Colonic mucosa (tissue), 4 donors: ENCODE data around the gene QPCT. TPM values are rescaled to one million over a fixed set of nuclear protein-coding genes. Genes with fewer than 3 reads are reported as not detected.
"Not testable (repeated sequence)": the region's sequence is repeated elsewhere in the genome, so short reads cannot be mapped to it uniquely, and the experiment has no call there.

Source experiments
- DNase-seq: peaks from one replicate; pipeline ENCODE4 v3.0.0-alpha.2; 2020
- H3K27ac ChIP-seq: fragments of 200-600 bp; one replicate; pipeline ENCODE4 v1.8.0; 2021
- H3K27me3 ChIP-seq: fragments of 200-600 bp; one replicate; pipeline ENCODE4 v1.8.0; 2021
- H3K36me3 ChIP-seq: fragments of 200-600 bp; one replicate; pipeline ENCODE4 v1.8.0; 2021
- H3K4me1 ChIP-seq: fragments of 200-600 bp; one replicate; pipeline ENCODE4 v1.8.0; 2021; ENCODE audit warnings: mild to moderate bottlenecking
- H3K4me3 ChIP-seq: fragments of 200-600 bp; one replicate; pipeline ENCODE4 v1.8.0; 2021
- H3K9ac ChIP-seq, 2 donors: one replicate each; pipeline ENCODE4 v1.7.0; 2013; ENCODE audit warnings: control low read depth in 2 of 2, low read depth in 2 of 2, low read length in 2 of 2
- H3K9me3 ChIP-seq: fragments of 200-600 bp; one replicate; pipeline ENCODE4 v1.8.0; 2021
- CTCF ChIP-seq: fragments of 200-600 bp; IDR thresholded peaks from one replicate; pipeline ENCODE4 v1.8.0; 2022; ENCODE audit warnings: antibody characterized with exemption, mild to moderate bottlenecking
- intact Hi-C: fragments of 100-400 bp; cut with DNase I; formaldehyde crosslinking; loops from one replicate; pipeline ENCODE4 v1.14.1; 2022
- total RNA-seq, 2 donors: library from RNA; stranded (reverse); fragmentation: NEBNext Ultra II Directional in 1 of 2; extraction: Animal tissue kit (Norgen Biotek cat#: 25700) in 1 of 2; gene quantifications; one replicate each; pipeline ENCODE4 v1.2.1, GENCODE V29; 2021
- donor health status: healthy.
- donor health status: DM: no; HTN: no; CAD: no.
- donor health status: DM: no; HTN: no; CAD: no.

The QPCT gene
- total RNA-seq, 2 donors from 2014 or later = 5.3 to 10.7 TPM

GRCh38 chr2:37398990-37399389 lies 54.6 kb downstream of the QPCT start:
- DNase-seq = no peak
- Histone ChIP-seq H3K9me3 (no peaks in the 10 kb centered on the region), H3K27me3 (no peaks in the 10 kb centered on the region), H3K27ac (no peak overlapping the region), H3K4me1 (no peaks in the 10 kb centered on the region), H3K36me3 (no peaks in the 10 kb centered on the region), H3K4me3 (no peak overlapping the region), H3K9ac (no peak overlapping the region)
- TF ChIP-seq CTCF = no peak
- intact Hi-C loops = loop anchor here (5.0 to 10.0 kb wide), 2 partner anchors 433 to 876 kb away; no protein-coding TSS in a partner anchor

GRCh38 chr2:37400041-37400440 lies 55.6 kb downstream of the QPCT start:
- intact Hi-C loops = no loop called here
- Histone ChIP-seq H3K27ac (no peak overlapping the region), H3K27me3 (no peaks in the 10 kb centered on the region), H3K9me3 (no peaks in the 10 kb centered on the region), H3K36me3 (no peaks in the 10 kb centered on the region), H3K4me1 (no peaks in the 10 kb centered on the region), H3K9ac (no peak overlapping the region), H3K4me3 (no peak overlapping the region)
- DNase-seq = no peak
- TF ChIP-seq CTCF = no peak

- DNase-seq = no peak
These were observed 58.2 kb downstream of the QPCT start for GRCh38 chr2:37402636-37403035.

GRCh38 chr2:37405781-37406180 lies 61.4 kb downstream of the QPCT start:
- H3K4me3 ChIP-seq = no peak overlapping the region
- H3K27me3 ChIP-seq = no peaks in the 10 kb centered on the region
- TF ChIP-seq CTCF = no peak
- H3K9me3 ChIP-seq = no peaks in the 10 kb centered on the region
- H3K4me1 ChIP-seq = no peaks in the 10 kb centered on the region
- no peak overlapping the region for H3K27ac ChIP-seq
- intact Hi-C loops = no loop called here
- no peak for DNase-seq
- H3K9ac ChIP-seq = no peak overlapping the region
- no peaks in the 10 kb centered on the region for H3K36me3 ChIP-seq

More at GRCh38 chr2:37402636-37403035, 58.2 kb downstream of the QPCT start:
- Histone ChIP-seq H3K36me3 (no peaks in the 10 kb centered on the region), H3K4me1 (no peaks in the 10 kb centered on the region), H3K27me3 (no peaks in the 10 kb centered on the region), H3K9ac (no peak overlapping the region), H3K9me3 (no peaks in the 10 kb centered on the region), H3K4me3 (no peak overlapping the region), H3K27ac (no peak overlapping the region)
- TF ChIP-seq CTCF = no peak
- intact Hi-C loops = no loop called here

GRCh38 chr2:37412231-37412630 lies 67.8 kb downstream of the QPCT start:
- no peaks in the 10 kb centered on the region for H3K4me1 ChIP-seq
- no peaks in the 10 kb centered on the region for H3K36me3 ChIP-seq
- H3K9ac ChIP-seq = no peak overlapping the region
- no peak for DNase-seq
- intact Hi-C loops = loop anchor here (5.0 to 10.0 kb wide), 3 partner anchors 113 to 465 kb away; partner anchors contain the start of gene CDC42EP3
- H3K4me3 ChIP-seq = no peak overlapping the region
- no peak for TF ChIP-seq CTCF
- no peak overlapping the region for H3K27ac ChIP-seq
- no peaks in the 10 kb centered on the region for H3K9me3 ChIP-seq
- H3K27me3 ChIP-seq = no peaks in the 10 kb centered on the region

- not testable (repeated sequence) for H3K9me3 ChIP-seq, H3K27ac ChIP-seq, H3K36me3 ChIP-seq, H3K27me3 ChIP-seq, H3K4me1 ChIP-seq, DNase-seq, H3K9ac ChIP-seq, H3K4me3 ChIP-seq
- intact Hi-C loops = loop anchor here (2.0 to 10.0 kb wide), 4 partner anchors 111 to 463 kb away; partner anchors contain the start of gene CDC42EP3
These were observed 69.6 kb downstream of the QPCT start for GRCh38 chr2:37413911-37414469.
